ENCODE results near the gene ZBTB8OS.

Gene ZBTB8OS

GRCh38 chr1:32618673-32619221 lies 31.6 kb downstream of the ZBTB8OS start:
- DNase-seq (ENCODE audit: low read depth), result no peak
- no peak for TF ChIP-seq CTCF (conservative IDR thresholded peaks at IDR 0.05; ENCODE audit: low read depth, low read length)
- H3K4me3 ChIP-seq (ENCODE audit: low read length), result no peak overlapping the region

DNA sequence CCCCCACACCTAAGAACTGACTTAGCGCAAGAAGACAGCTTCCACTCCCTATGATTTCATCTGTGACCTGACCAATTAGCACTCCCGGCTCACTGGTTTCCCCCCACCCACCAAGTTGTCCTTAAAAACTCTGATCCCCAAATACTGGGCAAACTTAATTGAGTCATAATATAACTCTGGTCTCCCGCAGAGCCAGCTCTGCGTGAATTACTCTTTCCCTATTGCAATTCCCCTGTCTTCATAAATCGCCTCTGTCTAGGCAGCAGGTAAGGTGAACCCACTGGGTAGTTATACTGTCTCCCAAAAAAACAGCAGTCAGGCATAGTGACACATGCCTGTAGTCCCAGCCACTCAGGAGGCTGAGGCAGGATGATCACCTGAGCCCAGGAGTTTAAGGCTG lies 36.9 kb downstream of the ZBTB8OS start:
- H3K4me3 ChIP-seq (ENCODE audit: low read length), result no peak overlapping the region
- no peak for DNase-seq (ENCODE audit: low read depth)
- TF ChIP-seq CTCF (conservative IDR thresholded peaks at IDR 0.05; ENCODE audit: low read depth, low read length), result no peak

GRCh38 chr1:32612189-32612881 lies 38.0 kb downstream of the ZBTB8OS start:
- H3K4me3 ChIP-seq (ENCODE audit: low read length), result peak overlapping the region; percentile 77
- TF ChIP-seq CTCF (conservative IDR thresholded peaks at IDR 0.05; ENCODE audit: low read depth, low read length), result peak; percentile 15
- DNase-seq (ENCODE audit: low read depth), result peak; percentile 33

- DNase-seq (ENCODE audit: low read depth), result no peak
- TF ChIP-seq CTCF (conservative IDR thresholded peaks at IDR 0.05; ENCODE audit: low read depth, low read length), result no peak
- H3K4me3 ChIP-seq (ENCODE audit: low read length), result peak overlapping the region; percentile 77
Observed at GRCh38 chr1:32611859-32612188, 38.5 kb downstream of the ZBTB8OS start.

DNA sequence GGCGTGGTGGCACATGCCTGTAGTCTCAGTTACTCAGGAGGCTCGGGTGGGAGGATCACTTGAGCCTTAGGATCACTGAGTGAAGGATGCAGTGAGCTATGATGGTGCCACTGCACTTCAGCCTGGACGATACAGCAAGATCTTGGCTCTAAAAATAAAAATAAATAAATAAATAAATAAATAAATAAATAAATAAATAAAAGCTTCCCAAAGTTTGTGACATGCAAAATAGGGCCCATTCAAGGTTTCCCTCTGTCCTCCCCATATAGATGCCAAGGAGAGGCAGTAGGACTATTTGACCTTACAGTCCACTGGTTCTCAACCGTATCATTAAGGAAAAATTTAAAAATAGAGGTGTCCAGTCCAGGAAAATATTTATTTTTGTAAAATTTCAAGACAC lies 41.2 kb downstream of the ZBTB8OS start:
- no peak for TF ChIP-seq CTCF (conservative IDR thresholded peaks at IDR 0.05; ENCODE audit: low read depth, low read length)
- no peak overlapping the region for H3K4me3 ChIP-seq (ENCODE audit: low read length)
- DNase-seq (ENCODE audit: low read depth), result no peak

- no peak overlapping the region for H3K4me3 ChIP-seq (ENCODE audit: low read length)
- no peak for TF ChIP-seq CTCF (conservative IDR thresholded peaks at IDR 0.05; ENCODE audit: low read depth, low read length)
- DNase-seq (ENCODE audit: low read depth), result no peak
Observed at GRCh38 chr1:32606565-32607371, 43.6 kb downstream of the ZBTB8OS start.

Measured in retinal pigment epithelial cell (primary cell).